WTC11 (cell line): ENCODE measurements around the gene RAD23A. TPM values are rescaled to one million over a fixed set of nuclear protein-coding genes. Genes with fewer than 3 reads are reported as not detected.

Experiments
- ATAC-seq: fragments of 200-7000 bp; cut with Tn5 transposase; 2 replicates; pipeline ENCODE4 v1.10.0; 2021; ENCODE audit warnings: mild to moderate bottlenecking, moderate library complexity
- CTCF ChIA-PET: fragments of 300-600 bp; sonication (Branson Sonifier 250); formaldehyde crosslinking; loops from one replicate; lab custom pipeline; 2021; ENCODE audit warnings: antibody characterized with exemption; lab: Charles Lee
- POLR2A ChIA-PET: fragments of 350-600 bp; sonication (Branson Sonifier 250); formaldehyde crosslinking; loops from one replicate; lab custom pipeline; 2021; ENCODE audit warnings: antibody characterized with exemption; lab: Charles Lee
- DNase-seq: peaks from one replicate; pipeline ENCODE4 v3.0.0; 2021; ENCODE audit warnings: low spot score
- H3K27ac Mint-ChIP-seq: 2 replicates; pipeline ENCODE4 v1.8.0; 2021; ENCODE audit warnings: mixed read lengths
- H3K27me3 Mint-ChIP-seq: 2 replicates; pipeline ENCODE4 v1.8.0; 2021; ENCODE audit warnings: low read depth, mild to moderate bottlenecking, moderate library complexity, mixed read lengths
- H3K36me3 Mint-ChIP-seq: 2 replicates; pipeline ENCODE4 v1.8.0; 2021; ENCODE audit warnings: mixed read lengths
- H3K4me1 Mint-ChIP-seq: 2 replicates; pipeline ENCODE4 v1.8.0; 2022; ENCODE audit warnings: mixed read lengths
- H3K4me3 Mint-ChIP-seq: 2 replicates; pipeline ENCODE4 v1.8.0; 2021; ENCODE audit warnings: mild to moderate bottlenecking, moderate library complexity, mixed read lengths
- H3K9me3 Mint-ChIP-seq: 2 replicates; pipeline ENCODE4 v1.8.0; 2021; ENCODE audit warnings: mixed read lengths
- ETV6 ChIP-seq: sonication (generic); formaldehyde crosslinking; IDR thresholded peaks from 2 replicates; pipeline ENCODE4 v1.8.1; 2022; ENCODE audit warnings: mild to moderate bottlenecking, missing genetic modification reagents
- FOXJ3 ChIP-seq: sonication (generic); formaldehyde crosslinking; IDR thresholded peaks from 2 replicates; pipeline ENCODE4 v1.9.0; 2021; ENCODE audit warnings: missing genetic modification reagents, mild to moderate bottlenecking, borderline replicate concordance
- IRF2 ChIP-seq: sonication (generic); formaldehyde crosslinking; IDR thresholded peaks from 2 replicates; pipeline ENCODE4 v1.8.0; 2022; ENCODE audit warnings: low read depth, missing genetic modification reagents, borderline replicate concordance
- JAZF1 ChIP-seq: fragments of 250-450 bp; sonication (Bioruptor Pico); IDR thresholded peaks from 2 replicates; pipeline ENCODE4 v1.9.0; 2021; ENCODE audit warnings: moderate library complexity, mild to moderate bottlenecking, inconsistent platforms
- KAT7 ChIP-seq: sonication (generic); formaldehyde crosslinking; IDR thresholded peaks from 2 replicates; pipeline ENCODE4 v1.8.1; 2023; ENCODE audit warnings: missing genetic modification reagents, mild to moderate bottlenecking, borderline replicate concordance
- MXD4 ChIP-seq: fragments of 250-450 bp; sonication (Bioruptor Pico); IDR thresholded peaks from 2 replicates; pipeline ENCODE4 v1.8.0; 2021; ENCODE audit warnings: mild to moderate bottlenecking, moderate library complexity, borderline replicate concordance
- NR1H2 ChIP-seq: sonication (generic); formaldehyde crosslinking; IDR thresholded peaks from 2 replicates; pipeline ENCODE4 v1.9.0; 2021; ENCODE audit warnings: mild to moderate bottlenecking, moderate library complexity, missing genetic modification reagents
- SMAD3 ChIP-seq: sonication (generic); formaldehyde crosslinking; IDR thresholded peaks from 2 replicates; pipeline ENCODE4 v1.8.0; 2022; ENCODE audit warnings: missing genetic modification reagents, mild to moderate bottlenecking, borderline replicate concordance
- total RNA-seq: library from RNA; stranded (reverse); gene quantifications from 3 replicates; pipeline ENCODE4 v1.2.3, GENCODE V29; 2021
- TF ChIP-seq, protein P1 (sequence below): sonication (generic); formaldehyde crosslinking; IDR thresholded peaks from 2 replicates; pipeline ENCODE4 v1.8.1; 2022; ENCODE audit warnings: low read depth, mild to moderate bottlenecking, moderate library complexity, missing genetic modification reagents, borderline replicate concordance
- TF ChIP-seq, protein P2 (sequence below): sonication (generic); formaldehyde crosslinking; IDR thresholded peaks from 2 replicates; pipeline ENCODE4 v1.8.1; 2023; ENCODE audit warnings: mild to moderate bottlenecking, moderate library complexity, missing genetic modification reagents
- TF ChIP-seq, protein P3 (sequence below): fragments of 250-450 bp; sonication (Bioruptor Pico); IDR thresholded peaks from 2 replicates; pipeline ENCODE4 v1.8.0; 2021; ENCODE audit warnings: mild to moderate bottlenecking
- TF ChIP-seq, protein P4 (sequence below): sonication (generic); formaldehyde crosslinking; conservative IDR thresholded peaks from 2 replicates; pipeline ENCODE4 v1.8.1; 2022; ENCODE audit warnings: mild to moderate bottlenecking, missing genetic modification reagents
- TF ChIP-seq, protein P5 (sequence below): fragments of 250-450 bp; sonication (Bioruptor Pico); IDR thresholded peaks from 2 replicates; pipeline ENCODE4 v2.1.2; 2022; ENCODE audit warnings: mild to moderate bottlenecking, moderate library complexity

RAD23A gene
- total RNA-seq, 1 experiment from 2014 or later, result 84.3 TPM

DNA sequence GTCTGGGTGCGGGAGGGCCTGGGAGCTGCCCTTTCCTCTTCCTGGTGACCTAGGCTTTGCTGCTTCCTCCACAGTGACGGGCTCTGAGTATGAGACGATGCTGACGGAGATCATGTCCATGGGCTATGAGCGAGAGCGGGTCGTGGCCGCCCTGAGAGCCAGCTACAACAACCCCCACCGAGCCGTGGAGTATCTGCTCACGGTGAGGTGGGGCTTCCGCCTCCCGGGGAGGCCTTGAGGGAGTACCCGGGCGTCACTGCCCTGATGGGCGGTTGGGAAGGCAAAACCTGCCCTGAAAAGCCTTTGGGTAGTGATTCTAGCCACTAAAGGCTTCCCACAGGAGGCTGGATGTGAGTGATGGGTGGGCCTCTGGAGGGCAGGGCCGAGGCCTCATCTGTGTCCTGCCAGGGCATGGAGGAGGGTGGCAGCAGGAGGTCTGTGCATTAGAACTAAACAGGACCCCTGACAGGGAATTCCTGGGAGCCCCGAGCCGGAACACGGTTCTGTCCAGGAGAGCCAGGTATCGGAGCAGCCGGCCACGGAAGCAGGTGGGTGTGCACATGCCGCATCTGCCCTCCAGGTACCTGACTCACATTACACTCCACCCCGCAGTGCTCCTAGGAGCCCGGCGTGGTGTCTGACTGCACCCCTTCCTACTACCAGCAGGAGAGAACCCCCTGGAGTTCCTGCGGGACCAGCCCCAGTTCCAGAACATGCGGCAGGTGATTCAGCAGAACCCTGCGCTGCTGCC lies 3.1 kb downstream of the RAD23A start:
- ATAC-seq, result no peak
- H3K4me3 Mint-ChIP-seq, result peak overlapping the region; percentile 18; the same call in 1 of the 2 replicates
- H3K9me3 Mint-ChIP-seq, result no peaks in the 10 kb centered on the region
- ChIA-PET CTCF (interaction anchor here (1.8 to 1.9 kb wide), 2 partner anchors 17 kb away, joined by 7 to 8 read pairs; no protein-coding TSS in a partner anchor), POLR2A (interaction anchor here (0.6 kb wide), 1 partner anchor 333 kb away, joined by 4 read pairs; no protein-coding TSS in a partner anchor)
- TF ChIP-seq JAZF1 (CRISPR knock-in tag), result no peak
- TF ChIP-seq, protein P1, sequence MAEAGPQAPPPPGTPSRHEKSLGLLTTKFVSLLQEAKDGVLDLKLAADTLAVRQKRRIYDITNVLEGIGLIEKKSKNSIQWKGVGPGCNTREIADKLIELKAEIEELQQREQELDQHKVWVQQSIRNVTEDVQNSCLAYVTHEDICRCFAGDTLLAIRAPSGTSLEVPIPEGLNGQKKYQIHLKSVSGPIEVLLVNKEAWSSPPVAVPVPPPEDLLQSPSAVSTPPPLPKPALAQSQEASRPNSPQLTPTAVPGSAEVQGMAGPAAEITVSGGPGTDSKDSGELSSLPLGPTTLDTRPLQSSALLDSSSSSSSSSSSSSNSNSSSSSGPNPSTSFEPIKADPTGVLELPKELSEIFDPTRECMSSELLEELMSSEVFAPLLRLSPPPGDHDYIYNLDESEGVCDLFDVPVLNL, result no peak
- no peak for TF ChIP-seq KAT7 (CRISPR knock-in tag)
- TF ChIP-seq SMAD3 (CRISPR knock-in tag), result no peak
- no peak for TF ChIP-seq MXD4 (CRISPR knock-in tag)
- TF ChIP-seq FOXJ3 (CRISPR knock-in tag), result no peak
- no peak overlapping the region for H3K27ac Mint-ChIP-seq
- peaks cover 59% of the 10 kb centered on the region for H3K36me3 Mint-ChIP-seq
- DNase-seq, result no peak
- H3K27me3 Mint-ChIP-seq, result no peaks in the 10 kb centered on the region
- H3K4me1 Mint-ChIP-seq, result peaks cover 17% of the 10 kb centered on the region

DNA sequence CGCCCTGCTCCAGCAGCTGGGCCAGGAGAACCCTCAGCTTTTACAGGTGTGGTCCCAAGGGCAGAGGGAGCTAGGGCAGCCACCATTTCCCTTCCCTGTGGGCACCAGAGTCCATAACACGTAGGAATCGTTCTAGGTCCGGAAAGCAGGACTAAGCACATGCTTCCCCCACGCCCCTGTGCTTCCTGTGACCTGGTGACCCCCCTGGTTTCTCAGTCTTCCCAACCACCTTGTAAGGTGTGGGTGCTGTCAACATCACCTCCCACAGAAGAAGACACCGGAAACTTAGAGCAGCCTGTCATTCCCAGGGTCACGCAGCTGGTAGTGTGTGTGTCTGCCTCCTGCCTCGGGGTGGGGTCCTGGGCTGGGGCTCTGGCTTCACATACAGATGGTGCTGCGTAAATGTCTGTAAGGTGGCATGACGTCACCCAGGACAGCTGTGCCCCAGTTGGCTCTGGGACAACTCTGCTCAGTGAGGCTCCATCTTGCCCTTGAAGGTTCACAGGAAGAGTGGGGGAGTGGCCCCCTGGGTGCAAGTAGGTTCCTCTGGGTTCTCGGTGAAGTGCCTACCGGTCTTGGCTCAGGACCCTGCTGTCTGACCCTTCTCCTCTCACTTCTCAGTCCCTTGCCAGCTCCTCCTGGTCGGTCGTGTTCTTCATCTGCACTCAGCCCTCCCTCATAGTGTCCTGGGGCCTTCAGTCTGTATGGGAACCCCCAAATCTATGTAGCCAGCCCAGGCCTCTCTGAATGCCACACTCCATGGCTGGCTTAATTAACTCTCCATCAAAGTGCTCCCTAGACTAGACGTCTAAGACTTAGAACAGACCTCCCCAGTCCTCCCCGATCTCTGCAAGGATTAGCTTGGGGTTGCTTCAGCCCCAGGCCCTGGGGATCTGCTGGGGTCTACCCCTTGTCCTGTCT lies 4.0 kb downstream of the RAD23A start:
- Mint-ChIP-seq H3K9me3 (no peaks in the 10 kb centered on the region), H3K27me3 (no peaks in the 10 kb centered on the region), H3K36me3 (peaks cover 58% of the 10 kb centered on the region), H3K27ac (peak overlapping the region; percentile 65; the same call in 1 of the 2 replicates), H3K4me3 (no peak overlapping the region), H3K4me1 (peaks cover 21% of the 10 kb centered on the region)
- ChIA-PET POLR2A (interaction anchor here (0.6 to 1.2 kb wide), 2 partner anchors 12 to 332 kb away, joined by 3 to 4 read pairs; partner anchors contain the start of gene CALR), CTCF (interaction anchor here (1.8 kb wide), 1 partner anchor 16 kb away, joined by 7 read pairs; no protein-coding TSS in a partner anchor)
- no peak for ATAC-seq
- TF ChIP-seq, protein P2, sequence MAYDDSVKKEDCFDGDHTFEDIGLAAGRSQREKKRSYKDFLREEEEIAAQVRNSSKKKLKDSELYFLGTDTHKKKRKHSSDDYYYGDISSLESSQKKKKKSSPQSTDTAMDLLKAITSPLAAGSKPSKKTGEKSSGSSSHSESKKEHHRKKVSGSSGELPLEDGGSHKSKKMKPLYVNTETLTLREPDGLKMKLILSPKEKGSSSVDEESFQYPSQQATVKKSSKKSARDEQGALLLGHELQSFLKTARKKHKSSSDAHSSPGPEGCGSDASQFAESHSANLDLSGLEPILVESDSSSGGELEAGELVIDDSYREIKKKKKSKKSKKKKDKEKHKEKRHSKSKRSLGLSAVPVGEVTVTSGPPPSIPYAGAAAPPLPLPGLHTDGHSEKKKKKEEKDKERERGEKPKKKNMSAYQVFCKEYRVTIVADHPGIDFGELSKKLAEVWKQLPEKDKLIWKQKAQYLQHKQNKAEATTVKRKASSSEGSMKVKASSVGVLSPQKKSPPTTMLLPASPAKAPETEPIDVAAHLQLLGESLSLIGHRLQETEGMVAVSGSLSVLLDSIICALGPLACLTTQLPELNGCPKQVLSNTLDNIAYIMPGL (CRISPR knock-in tag), result no peak
- TF ChIP-seq FOXJ3 (CRISPR knock-in tag) (no peak), ETV6 (CRISPR knock-in tag) (no peak), IRF2 (CRISPR knock-in tag) (no peak), NR1H2 (CRISPR knock-in tag) (no peak)
- TF ChIP-seq, protein P3, sequence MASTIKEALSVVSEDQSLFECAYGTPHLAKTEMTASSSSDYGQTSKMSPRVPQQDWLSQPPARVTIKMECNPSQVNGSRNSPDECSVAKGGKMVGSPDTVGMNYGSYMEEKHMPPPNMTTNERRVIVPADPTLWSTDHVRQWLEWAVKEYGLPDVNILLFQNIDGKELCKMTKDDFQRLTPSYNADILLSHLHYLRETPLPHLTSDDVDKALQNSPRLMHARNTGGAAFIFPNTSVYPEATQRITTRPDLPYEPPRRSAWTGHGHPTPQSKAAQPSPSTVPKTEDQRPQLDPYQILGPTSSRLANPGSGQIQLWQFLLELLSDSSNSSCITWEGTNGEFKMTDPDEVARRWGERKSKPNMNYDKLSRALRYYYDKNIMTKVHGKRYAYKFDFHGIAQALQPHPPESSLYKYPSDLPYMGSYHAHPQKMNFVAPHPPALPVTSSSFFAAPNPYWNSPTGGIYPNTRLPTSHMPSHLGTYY, result no peak
- TF ChIP-seq, protein P4, sequence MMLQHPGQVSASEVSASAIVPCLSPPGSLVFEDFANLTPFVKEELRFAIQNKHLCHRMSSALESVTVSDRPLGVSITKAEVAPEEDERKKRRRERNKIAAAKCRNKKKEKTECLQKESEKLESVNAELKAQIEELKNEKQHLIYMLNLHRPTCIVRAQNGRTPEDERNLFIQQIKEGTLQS (CRISPR knock-in tag), result no peak
- TF ChIP-seq, protein P5, sequence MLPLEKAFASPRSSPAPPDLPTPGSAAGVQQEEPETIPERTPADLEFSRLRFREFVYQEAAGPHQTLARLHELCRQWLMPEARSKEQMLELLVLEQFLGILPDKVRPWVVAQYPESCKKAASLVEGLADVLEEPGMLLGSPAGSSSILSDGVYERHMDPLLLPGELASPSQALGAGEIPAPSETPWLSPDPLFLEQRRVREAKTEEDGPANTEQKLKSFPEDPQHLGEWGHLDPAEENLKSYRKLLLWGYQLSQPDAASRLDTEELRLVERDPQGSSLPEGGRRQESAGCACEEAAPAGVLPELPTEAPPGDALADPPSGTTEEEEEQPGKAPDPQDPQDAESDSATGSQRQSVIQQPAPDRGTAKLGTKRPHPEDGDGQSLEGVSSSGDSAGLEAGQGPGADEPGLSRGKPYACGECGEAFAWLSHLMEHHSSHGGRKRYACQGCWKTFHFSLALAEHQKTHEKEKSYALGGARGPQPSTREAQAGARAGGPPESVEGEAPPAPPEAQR (CRISPR knock-in tag), result no peak
- no peak for DNase-seq
